Testis (tissue), 3 donors: ENCODE data around the gene NME7. TPM values are rescaled to one million over a fixed set of nuclear protein-coding genes. Genes with fewer than 3 reads are reported as not detected.

ENCODE experiments used
- DNase-seq: peaks from one replicate; pipeline ENCODE4 v3.0.0-alpha.2; 2019
- H3K27ac ChIP-seq, 2 donors: fragments of 200-600 bp; sonication (generic); one replicate each; pipeline ENCODE4 v1.5.1; 2019
- H3K27me3 ChIP-seq: fragments of 200-600 bp; sonication (generic); one replicate; pipeline ENCODE4 v1.5.1; 2019
- H3K36me3 ChIP-seq: fragments of 200-600 bp; sonication (generic); one replicate; pipeline ENCODE4 v1.5.1; 2017; ENCODE audit warnings: low read depth; ENCODE audit errors: missing control alignments
- H3K4me1 ChIP-seq: fragments of 200-600 bp; sonication (generic); one replicate; pipeline ENCODE4 v1.5.1; 2019
- H3K4me3 ChIP-seq, 2 donors: fragments of 200-600 bp; sonication (generic); one replicate each; pipeline ENCODE4 v1.5.1; 2017 to 2019
- H3K9me3 ChIP-seq: fragments of 200-600 bp; sonication (generic); one replicate; pipeline ENCODE4 v1.5.1; 2017
- POLR2A ChIP-seq: fragments of 450-650 bp; IDR thresholded peaks from one replicate; pipeline ENCODE4 v1.6.1; 2017; ENCODE audit warnings: antibody characterized with exemption, mild to moderate bottlenecking, moderate library complexity
- WGBS, 2 donors: methylation state at CpG; one replicate each; pipeline ENCODE4 v1.1.5; 2018; 5-methylcytosine and 5-hydroxymethylcytosine counted together
- intact Hi-C: fragments of 100-400 bp; cut with DNase I; formaldehyde crosslinking; loops from one replicate; pipeline ENCODE4 v1.15.1; 2023; ENCODE audit warnings: low total_unique reads
- polyA plus RNA-seq: library from polyadenylated mRNA; stranded (reverse); fragments of 350-450 nt; fragmentation: Illumina TruSeq; extraction: RNeasy Lipid Tissue Mini Kit (QIAGEN cat#74804); gene quantifications from one replicate; pipeline ENCODE4 v1.2.3, GENCODE V29; 2014; ENCODE audit warnings: low read depth, low replicate concordance; ENCODE audit not compliant: insufficient read depth
- total RNA-seq, 2 donors: library from RNA; depleted of rRNA; stranded (reverse); fragments of >200 nt; gene quantifications; one replicate each; pipeline ENCODE4 v1.2.3, GENCODE V29; 2016
- TF ChIP-seq, protein P1 (sequence below), 3 experiments: fragments of 450-650 bp in 2 of 3; fragments of 200-600 bp in 1 of 3; sonication (generic) in 1 of 3; IDR thresholded peaks; one replicate each; pipeline ENCODE4 v1.5.1; 2016 to 2019; ENCODE audit warnings: antibody characterized with exemption in 3 of 3, mild to moderate bottlenecking in 2 of 3, moderate library complexity in 1 of 3

NME7 gene
- total and polyA plus RNA-seq, 3 donors from 2014 or later = 21.4 to 29.0 (median 24.0) TPM

DNA sequence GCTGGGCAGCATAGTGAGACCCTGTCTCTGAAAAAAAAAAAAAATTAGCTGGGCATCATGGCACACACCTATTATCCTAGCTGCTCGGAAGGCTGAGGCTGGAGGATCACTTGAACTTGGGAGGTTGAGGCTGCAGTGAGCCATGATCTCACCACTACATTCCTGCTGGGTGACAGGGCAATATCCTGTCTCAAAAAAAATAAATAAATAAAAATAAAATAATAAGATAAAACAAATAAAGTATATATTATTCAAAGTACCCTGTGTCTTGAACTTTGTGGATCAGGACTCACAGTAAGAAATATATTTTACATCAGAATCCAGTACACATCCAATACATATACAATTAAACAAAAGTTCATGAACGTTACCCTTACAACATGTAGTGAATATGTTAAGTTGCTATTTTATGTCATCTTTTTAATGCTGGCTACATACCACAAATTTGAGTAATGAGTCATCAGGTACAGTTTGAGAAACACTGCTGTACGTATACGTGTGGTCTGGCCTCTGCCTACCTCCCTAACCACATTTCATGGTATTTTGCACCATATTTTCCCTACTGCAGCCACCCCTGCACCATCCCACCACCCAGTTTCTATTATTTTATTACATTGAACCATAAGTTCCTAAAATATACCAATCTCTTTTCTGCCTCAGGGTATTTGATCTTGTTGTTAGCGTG is 4.4 kb downstream of the NME7 start:
- no peak for DNase-seq
- intact Hi-C loops = no loop called here
- H3K27ac ChIP-seq = no peak overlapping the region
- no peaks in the 10 kb centered on the region for H3K9me3 ChIP-seq
- WGBS, 2 donors = 90 to 92% methylated on average over 5 of the region's 5 CpGs
- H3K4me1 ChIP-seq = peaks cover 4% of the 10 kb centered on the region
- H3K4me3 ChIP-seq = no peak overlapping the region
- TF ChIP-seq, protein P1, sequence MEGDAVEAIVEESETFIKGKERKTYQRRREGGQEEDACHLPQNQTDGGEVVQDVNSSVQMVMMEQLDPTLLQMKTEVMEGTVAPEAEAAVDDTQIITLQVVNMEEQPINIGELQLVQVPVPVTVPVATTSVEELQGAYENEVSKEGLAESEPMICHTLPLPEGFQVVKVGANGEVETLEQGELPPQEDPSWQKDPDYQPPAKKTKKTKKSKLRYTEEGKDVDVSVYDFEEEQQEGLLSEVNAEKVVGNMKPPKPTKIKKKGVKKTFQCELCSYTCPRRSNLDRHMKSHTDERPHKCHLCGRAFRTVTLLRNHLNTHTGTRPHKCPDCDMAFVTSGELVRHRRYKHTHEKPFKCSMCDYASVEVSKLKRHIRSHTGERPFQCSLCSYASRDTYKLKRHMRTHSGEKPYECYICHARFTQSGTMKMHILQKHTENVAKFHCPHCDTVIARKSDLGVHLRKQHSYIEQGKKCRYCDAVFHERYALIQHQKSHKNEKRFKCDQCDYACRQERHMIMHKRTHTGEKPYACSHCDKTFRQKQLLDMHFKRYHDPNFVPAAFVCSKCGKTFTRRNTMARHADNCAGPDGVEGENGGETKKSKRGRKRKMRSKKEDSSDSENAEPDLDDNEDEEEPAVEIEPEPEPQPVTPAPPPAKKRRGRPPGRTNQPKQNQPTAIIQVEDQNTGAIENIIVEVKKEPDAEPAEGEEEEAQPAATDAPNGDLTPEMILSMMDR (IDR thresholded peaks at IDR 0.05) = no peak
- TF ChIP-seq POLR2A = no peak
- H3K36me3 ChIP-seq = no peaks in the 10 kb centered on the region
- no peaks in the 10 kb centered on the region for H3K27me3 ChIP-seq

DNA sequence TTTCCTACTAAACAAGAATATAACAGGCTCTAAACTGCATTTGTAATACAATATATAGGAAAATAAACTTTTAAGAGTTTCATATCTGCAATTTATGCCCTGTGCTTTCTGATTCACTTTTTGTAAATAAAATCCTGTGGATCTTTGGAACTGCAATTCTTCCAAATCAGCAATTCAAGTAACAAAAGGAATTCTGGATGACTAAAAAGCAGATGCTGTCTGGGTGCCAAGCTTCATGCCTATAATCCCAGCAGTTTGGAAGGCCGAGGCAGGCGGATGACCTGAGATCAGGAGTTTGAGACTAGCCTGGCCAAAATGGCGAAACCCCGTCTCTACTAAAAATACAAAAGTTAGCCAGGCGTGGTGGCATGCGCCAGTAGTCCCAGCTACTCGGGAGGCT is 6.3 kb downstream of the NME7 start:
- Histone ChIP-seq H3K27ac (no peak overlapping the region), H3K9me3 (no peaks in the 10 kb centered on the region), H3K4me1 (no peaks in the 10 kb centered on the region), H3K36me3 (no peaks in the 10 kb centered on the region), H3K4me3 (no peak overlapping the region), H3K27me3 (no peaks in the 10 kb centered on the region)
- WGBS, 2 donors = 85 to 94% methylated on average over 7 of the region's 7 CpGs
- TF ChIP-seq, protein P1 (IDR thresholded peaks at IDR 0.05) = no peak
- TF ChIP-seq POLR2A = no peak
- intact Hi-C loops = no loop called here
- no peak for DNase-seq

DNA sequence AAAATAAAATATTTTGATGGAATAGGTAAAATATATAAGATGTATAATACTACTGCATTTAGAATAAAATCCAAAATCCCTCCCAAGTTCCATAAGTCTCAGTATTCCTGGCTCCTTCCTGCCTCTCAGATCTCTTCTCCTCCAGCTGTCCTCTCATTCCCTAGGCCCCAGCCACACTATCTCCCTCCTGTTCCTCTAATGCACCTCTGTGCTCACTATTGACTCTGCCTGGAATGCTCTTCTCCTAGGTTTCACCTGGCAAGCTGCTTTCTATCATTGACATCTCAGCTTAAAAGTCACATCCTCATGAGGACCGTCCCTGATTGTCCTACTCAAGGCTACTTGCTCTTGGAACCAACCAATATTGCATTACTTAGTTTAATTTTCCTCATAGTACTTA is 7.2 kb downstream of the NME7 start:
- 97 to 100% methylated on average over 1 of the region's 1 CpG for WGBS, 2 donors
- Histone ChIP-seq H3K4me1 (no peaks in the 10 kb centered on the region), H3K9me3 (no peaks in the 10 kb centered on the region), H3K36me3 (no peaks in the 10 kb centered on the region), H3K4me3 (no peak overlapping the region), H3K27me3 (no peaks in the 10 kb centered on the region), H3K27ac (no peak overlapping the region)
- TF ChIP-seq, protein P1 (IDR thresholded peaks at IDR 0.05) = no peak
- no peak for TF ChIP-seq POLR2A
- intact Hi-C loops = no loop called here
- no peak for DNase-seq

DNA sequence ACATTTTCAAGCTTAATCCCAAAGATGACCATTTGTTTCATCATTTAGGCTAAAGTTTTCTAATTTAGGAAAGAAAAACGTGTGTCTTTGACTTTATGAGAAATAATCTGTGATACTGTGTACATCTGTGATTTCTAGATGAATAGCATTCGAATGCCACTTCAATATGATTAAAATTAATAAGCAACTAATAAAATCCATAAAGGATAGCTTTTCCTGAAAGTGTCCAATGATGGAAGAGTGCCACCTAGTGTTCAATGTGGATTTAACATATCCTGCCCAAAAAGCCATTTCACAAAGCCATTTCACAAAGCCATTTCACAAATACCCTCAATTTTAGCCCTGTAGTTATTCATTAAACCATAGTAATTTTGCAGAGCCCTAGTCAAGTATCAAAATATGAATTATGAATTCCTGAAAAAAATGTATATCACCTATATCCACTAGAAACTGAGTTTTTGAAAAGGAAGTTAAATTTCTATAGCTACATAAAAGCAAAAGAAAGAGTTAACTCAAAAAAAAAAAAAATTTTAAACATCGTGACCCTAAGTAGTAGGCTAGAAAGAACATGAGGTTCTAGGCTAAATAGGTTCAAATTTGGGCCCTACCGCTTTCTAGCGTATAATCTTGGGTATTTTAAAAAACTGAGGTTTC is 19.1 kb downstream of the NME7 start:
- intact Hi-C loops = no loop called here
- 51 to 56% methylated on average over 5 of the region's 5 CpGs for WGBS, 2 donors
- H3K36me3 ChIP-seq = no peaks in the 10 kb centered on the region
- no peak for TF ChIP-seq POLR2A
- TF ChIP-seq, protein P1 (IDR thresholded peaks at IDR 0.05) = peak; percentile 63 to 80 (median 71)
- no peak overlapping the region for H3K27ac ChIP-seq
- H3K4me3 ChIP-seq = no peak overlapping the region
- H3K4me1 ChIP-seq = no peaks in the 10 kb centered on the region
- DNase-seq = no peak
- no peaks in the 10 kb centered on the region for H3K27me3 ChIP-seq
- H3K9me3 ChIP-seq = no peaks in the 10 kb centered on the region
